K562 (cell line): ENCODE data around the gene DYNC1I1. TPM values are rescaled to one million over a fixed set of nuclear protein-coding genes. Genes with fewer than 3 reads are reported as not detected.
"Not testable (repeated sequence)": the region's sequence is repeated elsewhere in the genome, so short reads cannot be mapped to it uniquely, and the experiment has no call there.

Experiments
- ATAC-seq: fragments of 200-7000 bp; cut with Tn5 transposase; 3 replicates; pipeline ENCODE4 v1.9.1; 2020; ENCODE audit warnings: moderate library complexity
- BruUV-seq: library from RNA; stranded (reverse); fragments of 400-500 nt; replicated peaks from 2 replicates; lab custom pipeline; 2021; lab: Mats Ljungman, UMichigan
- CTCF ChIA-PET: fragments of 300-600 bp; formaldehyde crosslinking; extraction: SDS; loops from one replicate; lab custom pipeline; 2021; ENCODE audit warnings: low intra/inter-chr PET ratio; lab: Yijun Ruan, JAX
- POLR2A ChIA-PET: fragments of 300-600, 350-650 bp; sonication (Branson Sonifier 250); formaldehyde crosslinking; extraction: SDS; loops from one replicate; lab custom pipeline; 2021; ENCODE audit warnings: antibody characterized with exemption, inconsistent platforms; lab: Yijun Ruan, JAX
- DNase-seq, 4 experiments: peaks; one replicate each; pipeline versions ENCODE4 v3.0.0 to v3.0.0-alpha.2; 2011 to 2018; ENCODE audit warnings: low spot score in 3 of 4, mixed read lengths in 3 of 4; ENCODE audit errors: extremely low read depth in 1 of 4
- FAIRE-seq: peaks from 2 replicates; lab custom pipeline; 2011; peaks lifted over from hg19 to GRCh38; lab: Jason Lieb, UNC
- H2AFZ ChIP-seq: 2 replicates; pipeline ENCODE4 v1.6.0; 2011; ENCODE audit warnings: low read depth, low read length, control low read depth, inconsistent platforms
- H3K27ac ChIP-seq: fragments of 200-600 bp; 3 replicates; pipeline ENCODE4 v1.8.0; 2011; ENCODE audit warnings: low read depth, mild to moderate bottlenecking, control low read depth, inconsistent platforms, low read length, moderate library complexity, mixed read lengths; ENCODE audit errors: extremely low read depth
- H3K27me3 ChIP-seq, 2 experiments: fragments of 300-600 bp in 1 of 2; 2 replicates in 1 of 2; 3 replicates in 1 of 2; pipeline versions ENCODE4 v1.6.0 to v1.8.0; 2011; ENCODE audit warnings: inconsistent platforms in 2 of 2, low read length in 2 of 2, mild to moderate bottlenecking in 1 of 2, mixed read lengths in 1 of 2, moderate library complexity in 1 of 2; ENCODE audit not compliant: control insufficient read depth in 2 of 2, insufficient read depth in 2 of 2
- H3K36me3 ChIP-seq: fragments of 300-600 bp; 3 replicates; pipeline ENCODE4 v1.8.0; 2011; ENCODE audit warnings: mild to moderate bottlenecking, low read length, inconsistent platforms; ENCODE audit not compliant: control insufficient read depth, insufficient read depth
- H3K4me1 ChIP-seq, 2 experiments: fragments of 200-600 bp in 1 of 2; replicated peaks in 1 of 2; 2 replicates in 1 of 2; 3 replicates in 1 of 2; pipeline versions ENCODE4 v1.5.1 to v1.8.0; 2011; ENCODE audit warnings: inconsistent platforms in 2 of 2, low read length in 2 of 2, mild to moderate bottlenecking in 1 of 2, mixed read lengths in 1 of 2, moderate library complexity in 1 of 2; ENCODE audit not compliant: control insufficient read depth in 2 of 2, insufficient read depth in 2 of 2
- H3K4me2 ChIP-seq: 2 replicates; pipeline ENCODE4 v1.6.1; 2011; ENCODE audit warnings: low read length, control low read depth, inconsistent platforms, mixed read lengths; ENCODE audit not compliant: insufficient read depth
- H3K4me3 ChIP-seq: fragments of 200-600 bp; sonication (generic), shearing (Covaris generic); 2 replicates; pipeline ENCODE4 v1.5.1; 2016; ENCODE audit warnings: control low read depth, inconsistent platforms
- H3K79me2 ChIP-seq: fragments of 200-600 bp; 3 replicates; pipeline ENCODE4 v1.8.0; 2011; ENCODE audit warnings: low read length, inconsistent platforms; ENCODE audit not compliant: control insufficient read depth, insufficient read depth
- H3K9ac ChIP-seq, 2 experiments: 2 replicates each; pipeline versions ENCODE4 v1.6.0 to v1.6.1; 2011; ENCODE audit warnings: low read depth in 2 of 2, low read length in 2 of 2, control low read depth in 1 of 2, inconsistent platforms in 1 of 2, mild to moderate bottlenecking in 1 of 2, mixed read lengths in 1 of 2; ENCODE audit not compliant: insufficient read depth in 1 of 2
- H3K9me1 ChIP-seq: one replicate; pipeline ENCODE4 v1.6.0; 2011; ENCODE audit warnings: inconsistent platforms, mild to moderate bottlenecking, low read length, moderate library complexity; ENCODE audit not compliant: control insufficient read depth, insufficient read depth
- H3K9me3 ChIP-seq: replicated peaks from 2 replicates; pipeline ENCODE4 v1.5.1; 2011; ENCODE audit warnings: low read depth, low read length, inconsistent platforms; ENCODE audit not compliant: control insufficient read depth, insufficient read depth
- H4K20me1 ChIP-seq: replicated peaks from 2 replicates; pipeline ENCODE4 v1.6.1; 2011; ENCODE audit warnings: low read length, inconsistent platforms, mixed read lengths; ENCODE audit not compliant: control insufficient read depth, insufficient read depth
- BRCA1 ChIP-seq, 2 experiments: fragments of 450-650 bp in 1 of 2; sonication (generic) in 1 of 2; formaldehyde crosslinking in 1 of 2; IDR thresholded peaks; 2 replicates each; pipeline versions ENCODE4 v1.5.0 to v1.6.1; 2017 to 2020; ENCODE audit warnings: mild to moderate bottlenecking in 1 of 2, missing genetic modification reagents in 1 of 2
- CHCHD3 ChIP-seq: fragments of 250-450 bp; sonication (Bioruptor Pico); IDR thresholded peaks from 2 replicates; pipeline ENCODE4 v2.1.2; 2022; ENCODE audit warnings: mild to moderate bottlenecking
- CHD1 ChIP-seq: fragments of 200-600 bp; sonication (generic); IDR thresholded peaks from one replicate; pipeline ENCODE4 v1.6.1; 2012; ENCODE audit warnings: mild to moderate bottlenecking, moderate library complexity, low read length, inconsistent platforms
- HMG20B ChIP-seq: fragments of 250-450 bp; sonication (Bioruptor Pico); IDR thresholded peaks from 2 replicates; pipeline ENCODE4 v1.5.0; 2021; ENCODE audit warnings: mild to moderate bottlenecking
- HMGN3 ChIP-seq: IDR thresholded peaks from 2 replicates; pipeline ENCODE4 v1.6.1; 2011; ENCODE audit warnings: borderline replicate concordance, low read depth, mild to moderate bottlenecking, mixed read lengths, low read length; ENCODE audit not compliant: insufficient read length; ENCODE audit errors: extremely low read depth
- HOXB6 ChIP-seq: fragments of 250-450 bp; sonication (Bioruptor Pico); IDR thresholded peaks from 2 replicates; pipeline ENCODE4 v1.5.1; 2022; ENCODE audit warnings: mild to moderate bottlenecking, borderline replicate concordance
- NR1H2 ChIP-seq: sonication (generic); formaldehyde crosslinking; IDR thresholded peaks from 2 replicates; pipeline ENCODE4 v1.4.0; 2020; ENCODE audit warnings: mild to moderate bottlenecking, missing genetic modification reagents
- NR3C1 ChIP-seq: sonication (generic); formaldehyde crosslinking; IDR thresholded peaks from 2 replicates; pipeline ENCODE4 v1.8.1; 2022; ENCODE audit warnings: missing genetic modification reagents
- THRAP3 ChIP-seq: fragments of 450-650 bp; IDR thresholded peaks from 2 replicates; pipeline ENCODE4 v1.6.1; 2016; ENCODE audit warnings: mild to moderate bottlenecking, inconsistent platforms, borderline replicate concordance
- ZNF143 ChIP-seq: sonication (generic); formaldehyde crosslinking; IDR thresholded peaks from 2 replicates; pipeline ENCODE4 v1.9.0; 2022; ENCODE audit warnings: mild to moderate bottlenecking, missing genetic modification reagents
- WGBS: fragments of 100-300 bp; shearing (Covaris generic); methylation state at CpG from one replicate; pipeline ENCODE4 v1.1.6; 2016; ENCODE audit warnings: low coverage, mixed read lengths; ENCODE audit not compliant: insufficient coverage; ENCODE audit errors: missing lambda C conversion rate; 5-methylcytosine and 5-hydroxymethylcytosine counted together
- in situ Hi-C: fragments of 300-500 bp; cut with MboI; formaldehyde crosslinking; loops from 4 replicates; pipeline ENCODE4 v1.15.0; 2018; ENCODE audit warnings: inconsistent platforms, mixed read lengths
- intact Hi-C: fragments of 100-400 bp; cut with micrococcal nuclease; formaldehyde crosslinking; loops from 2 replicates; pipeline ENCODE4 v1.14.2; 2022
- polyA plus RNA-seq, 8 experiments: library from polyadenylated mRNA; depleted of rRNA in 4 of 8; stranded (reverse) in 5 of 8; unstranded in 3 of 8; fragments of >200 nt; fragmentation: Nextera tagmentation in 2 of 8; fragmentation: Illumina TruSeq in 1 of 8; extraction: Ambion mirVana in 2 of 8; extraction: Trizol in 1 of 8; gene quantifications; 2 replicates each; pipeline versions ENCODE4 v1.2.1 to v1.2.3, GENCODE V29; 2011 to 2014; ENCODE audit warnings: inconsistent platforms in 1 of 8, missing spikeins in 1 of 8
- total RNA-seq, 7 experiments: library from RNA; depleted of rRNA in 6 of 7; stranded (reverse); fragments of >200 nt in 6 of 7; fragmentation: Illumina TruSeq in 2 of 7; extraction: Trizol in 2 of 7; gene quantifications; 2 replicates each; pipeline versions ENCODE4 v1.2.1 to v1.2.3, GENCODE V29; 2011 to 2021; ENCODE audit warnings: low replicate concordance in 1 of 7

Gene DYNC1I1
- total and polyA plus RNA-seq, 9 of the 15 experiments (the other 6 are each of a cell fraction or from before 2014, with no cell fraction given): 0.22 to 1.5 (median 0.44) TPM

DNA sequence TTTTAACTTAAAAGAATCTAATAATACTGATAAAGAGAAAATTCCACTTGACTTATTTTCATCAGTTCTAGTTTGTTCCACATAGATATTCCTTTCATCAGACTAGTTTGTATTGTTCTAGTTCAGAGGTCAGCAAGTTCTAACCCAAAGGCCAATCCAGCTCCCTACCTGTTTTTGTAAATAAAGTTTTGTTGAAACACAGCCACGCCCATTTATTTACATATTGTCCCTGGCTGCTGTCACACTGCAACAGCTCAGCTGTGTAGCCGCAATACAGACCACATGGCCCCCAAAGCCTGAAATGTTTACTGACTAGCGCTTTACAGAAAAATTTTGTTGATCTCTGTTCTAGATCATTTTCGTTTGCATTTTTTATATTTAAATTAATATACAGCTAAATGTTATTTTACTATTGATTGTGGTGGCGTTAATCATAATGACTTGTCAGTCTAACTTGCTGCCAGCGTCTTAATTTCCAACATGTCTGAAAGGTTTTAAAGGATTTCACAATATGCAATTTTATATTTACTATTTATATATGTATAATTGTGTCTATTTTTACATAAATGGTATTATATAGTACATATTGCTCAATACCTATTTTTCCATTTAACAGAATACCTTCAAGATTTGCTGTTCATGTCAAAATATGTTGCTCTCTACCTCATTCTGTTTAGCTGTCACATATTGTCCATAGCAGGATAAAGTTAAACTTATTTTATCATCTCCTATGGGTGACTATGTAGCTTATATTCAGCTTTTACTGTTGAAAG, 159.3 kb downstream of the DYNC1I1 start (continued):
- TF ChIP-seq ZNF143 (CRISPR knock-in tag): no peak
- TF ChIP-seq CHCHD3 (CRISPR knock-in tag): no peak
- no peak for TF ChIP-seq BRCA1 (IDR thresholded peaks at IDR 0.05)
- no peak for TF ChIP-seq BRCA1 (CRISPR knock-in tag; IDR thresholded peaks at IDR 0.05)

GRCh38 chr7:95933618-95934017, 161.3 kb downstream of the DYNC1I1 start:
- Histone ChIP-seq H2AFZ (no peak overlapping the region), H3K79me2 (no peaks in the 10 kb centered on the region), H4K20me1 (no peaks in the 10 kb centered on the region), H3K9me1 (no peaks in the 10 kb centered on the region), H3K4me3 (no peak overlapping the region), H3K27me3 (peaks cover 0 to 3% of the 10 kb centered on the region in 2 experiments; a peak in 1 of 5 replicates), H3K4me1 (no peaks in the 10 kb centered on the region), H3K9ac (no peak overlapping the region), H3K36me3 (no peaks in the 10 kb centered on the region), H3K9me3 (no peaks in the 10 kb centered on the region), H3K27ac (no peak overlapping the region), H3K4me2 (no peak overlapping the region)
- FAIRE-seq (no peak), ATAC-seq (no peak), DNase-seq (no peak)
- no TSS peak for BruUV-seq
- ChIA-PET POLR2A (no interaction called here), CTCF (no interaction called here)
- WGBS: 0% methylated on average over 4 of the region's 4 CpGs
- in situ Hi-C loops: no loop called here
- intact Hi-C loops: no loop called here
- TF ChIP-seq THRAP3 (no peak), NR1H2 (no peak), HMGN3 (no peak), CHD1 (no peak), HOXB6 (CRISPR knock-in tag) (no peak), HMG20B (CRISPR knock-in tag) (no peak), NR3C1 (CRISPR knock-in tag) (no peak)

DNA sequence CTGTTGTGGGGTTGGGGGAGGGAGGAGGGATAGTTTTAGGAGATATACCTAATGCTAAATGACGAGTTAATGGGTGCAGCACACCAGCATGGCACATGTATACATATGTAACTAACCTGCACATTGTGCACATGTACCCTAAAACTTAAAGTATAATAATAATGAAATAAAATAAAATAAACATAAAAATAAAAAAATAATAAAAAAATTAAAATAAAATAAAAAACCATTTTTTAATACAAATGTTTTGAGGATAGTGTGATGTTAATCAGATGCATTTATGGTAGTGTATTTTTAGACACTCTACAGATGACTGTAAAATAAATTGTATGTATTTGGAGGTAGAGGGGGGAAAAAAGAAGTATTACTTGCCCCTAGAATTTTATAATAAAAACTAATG, 172.5 kb downstream of the DYNC1I1 start:
- FAIRE-seq, H3K9ac ChIP-seq, H3K36me3 ChIP-seq, H3K4me3 ChIP-seq, H3K9me1 ChIP-seq, BruUV-seq, in situ Hi-C loops, CTCF ChIA-PET, H3K27me3 ChIP-seq, H2AFZ ChIP-seq, H3K27ac ChIP-seq, H3K9me3 ChIP-seq, H3K4me1 ChIP-seq, ATAC-seq, H3K4me2 ChIP-seq, H3K79me2 ChIP-seq, DNase-seq, POLR2A ChIA-PET, intact Hi-C loops, H4K20me1 ChIP-seq: not testable (repeated sequence)
- WGBS: no CpG with 5 or more reads among the region's 1 CpG
